Stimulated activated CD4-positive, alpha-beta T cell treated with anti-CD3 and anti-CD28 coated beads, Interleukin-2, amount 100 ng/mL, for 48 hours (primary cell): ENCODE results near the gene IFFO2.
A peak's percentile ranks its signal among the peaks of the same experiment; 100 is the strongest.

Source experiments
- DNase-seq, 2 donors: peaks; one replicate each; pipeline ENCODE4 v3.0.0-alpha.2; 2020

IFFO2 gene

GRCh38 chr1:18934205-18935000 lies 22.1 kb downstream of the IFFO2 start:
- DNase-seq = no peak

- DNase-seq = no peak
Measured at GRCh38 chr1:18932879-18933278, 23.6 kb downstream of the IFFO2 start.

GRCh38 chr1:18932387-18932786 lies 24.1 kb downstream of the IFFO2 start:
- no peak for DNase-seq

DNA sequence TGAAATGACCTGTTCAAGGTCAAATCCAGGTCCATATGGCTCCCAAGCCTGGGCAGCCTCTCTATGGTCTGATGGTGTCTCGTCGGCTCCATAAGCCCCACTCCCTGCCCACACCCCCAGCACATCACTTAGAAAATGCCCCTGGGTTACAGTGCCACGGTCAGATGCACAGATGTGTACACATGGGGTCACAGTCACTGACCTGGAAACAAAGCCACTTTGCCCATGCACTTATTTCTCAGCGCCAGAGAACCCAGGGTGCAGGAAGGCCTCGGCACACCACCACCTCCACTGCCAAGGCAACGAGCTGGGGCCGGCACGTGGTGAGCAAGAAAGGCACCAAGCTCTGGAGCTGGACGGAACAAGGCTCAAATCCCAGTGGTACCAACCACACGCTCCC lies 24.7 kb downstream of the IFFO2 start:
- no peak for DNase-seq

DNA sequence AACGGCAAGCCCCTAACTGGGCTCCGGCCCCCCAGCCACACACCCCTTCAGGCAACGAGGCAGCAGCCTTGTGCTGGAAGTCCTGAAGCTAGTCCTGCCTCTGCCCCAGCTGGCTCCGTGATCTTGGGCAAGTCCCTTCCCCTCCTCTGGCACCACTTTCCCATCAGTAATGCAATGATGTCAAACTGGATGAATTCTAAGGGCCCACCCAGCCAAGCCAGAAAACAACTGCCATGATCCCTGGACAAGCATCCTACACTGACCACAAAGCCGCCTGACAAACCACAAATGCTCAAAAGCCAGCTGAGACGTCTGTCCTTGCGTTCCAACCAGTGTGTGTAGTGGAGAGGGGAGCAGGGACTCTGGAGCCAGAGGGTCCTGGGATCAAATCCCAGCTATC lies 26.8 kb downstream of the IFFO2 start:
- DNase-seq = no peak

DNA sequence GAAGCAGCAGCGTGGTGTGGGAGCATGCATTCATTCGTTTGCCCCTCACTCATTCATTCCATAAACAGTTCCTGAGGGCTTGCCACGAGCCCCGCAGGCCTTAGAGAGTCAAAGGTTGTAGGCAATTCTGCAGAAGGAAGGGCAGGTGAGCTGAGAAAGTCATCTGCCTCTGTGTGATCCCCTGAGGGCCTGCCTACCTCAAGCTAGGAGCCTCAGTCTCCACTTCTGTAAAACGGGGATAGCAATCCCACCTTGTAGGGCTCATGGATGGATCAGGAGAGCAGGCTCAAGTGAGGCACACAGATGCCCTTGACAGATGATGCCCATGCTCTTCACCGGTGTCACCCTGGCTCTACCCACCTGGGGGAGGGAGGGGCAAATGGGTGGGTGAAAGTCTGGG lies 27.5 kb downstream of the IFFO2 start:
- no peak for DNase-seq

- no peak for DNase-seq
Measured at GRCh38 chr1:18928406-18928805, 28.1 kb downstream of the IFFO2 start.

- DNase-seq = no peak
Measured at GRCh38 chr1:18927654-18928272, 28.7 kb downstream of the IFFO2 start.

GRCh38 chr1:18927082-18927653 lies 29.3 kb downstream of the IFFO2 start:
- DNase-seq = no peak

DNA sequence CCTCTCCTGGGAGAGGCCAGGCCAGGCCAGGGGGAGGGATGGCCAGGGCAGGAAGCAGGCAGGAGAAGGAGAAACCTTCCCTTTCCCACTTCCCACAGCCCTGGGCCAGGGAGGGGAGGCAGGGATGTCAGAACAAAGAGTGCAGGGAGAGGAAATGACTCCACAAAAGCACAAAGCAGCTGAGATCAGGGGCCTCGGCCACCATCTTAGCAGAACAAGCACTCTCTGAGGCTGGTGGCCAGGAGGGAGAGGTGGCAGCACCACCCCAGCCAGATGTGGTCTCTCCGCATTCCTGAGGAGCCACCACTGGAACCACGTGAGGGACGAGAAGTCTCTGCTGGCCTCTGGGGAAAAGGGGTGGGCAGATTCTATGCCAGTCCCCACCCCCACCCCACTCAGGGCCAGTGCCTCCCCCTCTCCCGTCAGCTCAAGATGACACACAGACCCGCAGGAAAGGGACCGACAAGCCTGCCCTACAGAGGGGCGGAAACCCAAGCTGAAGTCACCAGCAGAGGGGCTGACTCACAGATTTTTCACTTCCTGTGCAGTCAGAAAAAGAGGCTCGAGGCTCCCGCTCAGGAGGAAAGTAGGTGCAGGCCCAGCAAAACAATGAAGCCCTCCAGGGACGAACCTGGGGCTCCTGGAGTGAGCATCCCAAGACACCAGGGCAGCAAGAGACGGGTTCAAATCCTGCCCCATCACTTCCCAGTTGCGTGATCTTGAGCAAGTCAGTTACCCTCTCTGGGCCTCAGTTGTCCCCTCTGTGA lies 30.0 kb downstream of the IFFO2 start:
- DNase-seq = peak; percentile 73 to 74

- no peak for DNase-seq
Measured at GRCh38 chr1:18925279-18925678, 31.2 kb downstream of the IFFO2 start.

DNA sequence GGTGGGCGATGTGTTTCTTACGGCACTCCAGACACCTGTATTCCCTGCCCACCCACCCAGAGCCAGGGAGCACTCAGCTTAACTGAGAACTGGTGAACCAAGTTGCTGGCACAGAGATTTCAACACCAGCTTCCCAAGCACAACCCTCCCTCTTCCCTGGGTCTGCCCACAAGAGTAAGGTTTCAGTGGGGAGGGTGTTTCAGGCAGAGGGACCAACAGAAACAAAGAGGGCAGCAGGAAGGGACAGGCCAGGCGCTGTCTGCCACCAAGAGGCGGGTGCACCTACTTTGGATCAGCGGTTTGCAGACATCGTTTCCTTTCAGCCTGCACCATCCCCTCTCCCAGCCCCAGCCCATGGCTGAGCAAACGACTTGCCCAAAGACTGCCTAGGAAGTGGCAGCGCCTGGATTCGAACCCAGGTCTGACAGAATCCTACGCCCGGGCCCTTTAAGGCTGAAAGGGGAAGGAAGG lies 32.2 kb downstream of the IFFO2 start:
- no peak for DNase-seq

GRCh38 chr1:18923756-18924211 lies 32.7 kb downstream of the IFFO2 start:
- no peak for DNase-seq

- DNase-seq = no peak
Measured at GRCh38 chr1:18922848-18923755, 33.4 kb downstream of the IFFO2 start.

DNA sequence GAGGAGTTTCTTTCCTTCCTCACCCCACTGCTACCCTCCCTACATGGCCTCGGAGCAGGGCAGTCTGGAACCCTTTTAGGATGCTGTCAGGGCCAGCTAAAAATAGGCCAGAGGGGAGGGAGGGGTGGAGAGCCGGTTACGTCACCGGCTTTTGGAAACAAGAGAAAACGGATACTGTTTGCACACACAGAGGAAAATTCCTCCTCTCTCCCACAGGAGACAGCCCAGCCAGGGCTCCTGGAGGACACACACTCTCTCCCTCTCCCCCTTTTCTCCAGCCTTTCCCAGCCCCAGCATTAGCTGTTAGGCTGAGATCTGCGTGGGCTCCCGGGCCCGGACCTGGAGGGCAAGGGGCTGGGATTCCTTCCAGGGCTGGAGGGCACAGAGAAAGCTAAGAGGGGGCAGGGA lies 34.2 kb downstream of the IFFO2 start:
- DNase-seq = no peak

DNA sequence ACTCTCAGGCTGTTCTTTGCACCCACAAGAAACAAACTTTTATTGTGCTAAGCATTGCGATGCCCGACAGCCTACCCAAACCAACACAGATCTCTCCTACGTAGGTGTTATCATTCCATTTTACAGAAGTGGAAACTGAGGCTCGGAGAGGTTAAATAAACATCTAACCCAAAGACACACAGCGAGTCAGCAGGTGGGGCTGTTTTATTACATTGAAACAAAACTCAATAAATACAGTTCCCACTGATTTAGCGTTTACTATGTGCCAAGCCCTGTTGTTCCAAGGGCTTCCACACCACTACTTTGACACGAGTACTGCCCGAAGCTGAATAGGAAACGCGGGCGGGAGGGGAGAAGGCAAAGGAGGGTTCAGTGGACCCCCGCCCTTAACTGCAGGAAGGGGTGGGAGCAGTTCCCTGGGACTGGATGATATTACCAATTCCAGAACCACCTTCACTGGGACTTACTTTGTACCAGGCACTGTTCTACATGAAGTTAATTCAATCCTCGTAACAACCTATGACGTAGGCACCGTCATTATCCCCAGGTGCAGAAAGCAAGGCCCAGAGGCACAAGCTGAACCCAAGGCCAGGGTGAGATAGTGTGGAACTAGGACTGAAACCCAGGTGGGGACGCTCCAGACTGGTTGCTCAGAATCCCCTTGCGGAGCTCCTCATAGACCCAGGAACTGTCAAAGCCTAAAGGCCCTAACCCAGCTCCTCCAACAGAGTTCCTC lies 34.8 kb downstream of the IFFO2 start:
- no peak for DNase-seq

- DNase-seq = no peak
Measured at GRCh38 chr1:18920931-18921330, 35.5 kb downstream of the IFFO2 start.

DNA sequence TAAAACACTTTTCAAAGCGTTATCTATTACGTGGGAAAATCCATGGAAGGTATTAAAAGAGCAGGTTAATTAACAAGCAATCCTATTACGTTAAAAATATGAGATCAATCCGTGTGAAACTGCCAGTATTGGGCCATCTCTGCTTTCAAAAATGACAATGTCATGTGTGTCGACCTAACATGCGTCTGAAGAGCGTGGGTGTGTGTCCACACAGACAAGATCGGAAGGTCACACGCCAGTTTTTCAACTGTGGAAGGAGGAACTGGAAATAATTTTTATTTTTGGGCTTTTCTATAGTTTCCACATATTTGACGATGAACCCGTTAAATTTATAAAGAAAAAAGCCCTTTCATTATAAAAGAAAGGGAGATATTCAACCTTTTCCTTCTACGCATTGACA lies 36.5 kb downstream of the IFFO2 start:
- DNase-seq = no peak

DNA sequence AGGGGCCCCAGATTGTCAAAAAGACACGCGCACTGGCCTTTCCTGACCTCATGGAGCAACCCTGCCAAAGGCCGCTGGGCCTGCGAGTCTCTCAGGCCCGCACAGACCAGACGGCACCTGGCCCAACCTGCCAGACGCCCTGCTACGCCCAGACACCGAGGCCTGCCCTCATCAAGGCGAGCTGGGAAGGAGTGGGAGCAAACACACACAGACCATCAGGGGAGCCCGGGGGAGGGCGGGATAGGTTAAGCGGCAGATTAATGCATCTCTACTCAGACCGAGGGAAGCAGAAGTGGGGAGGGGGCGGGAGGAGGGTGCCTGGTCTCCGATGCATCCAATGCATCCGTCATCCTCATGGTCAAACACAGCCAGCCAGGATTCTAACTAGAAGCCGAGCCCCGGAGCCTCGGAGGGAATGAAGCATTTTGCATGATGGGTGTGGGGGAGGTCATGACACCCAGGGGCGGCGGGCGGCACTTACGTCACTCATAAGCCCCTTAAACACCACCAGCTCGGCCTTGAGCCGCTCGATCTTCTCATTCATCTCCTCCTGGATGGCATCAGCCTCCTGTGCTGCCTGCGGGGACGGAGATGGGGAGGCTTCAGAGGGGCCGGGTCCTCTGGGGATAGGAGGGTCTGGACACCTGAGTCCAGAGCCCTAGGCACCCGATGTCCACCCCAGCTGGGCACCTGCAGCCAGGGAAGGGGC lies 37.1 kb downstream of the IFFO2 start:
- DNase-seq = no peak

DNA sequence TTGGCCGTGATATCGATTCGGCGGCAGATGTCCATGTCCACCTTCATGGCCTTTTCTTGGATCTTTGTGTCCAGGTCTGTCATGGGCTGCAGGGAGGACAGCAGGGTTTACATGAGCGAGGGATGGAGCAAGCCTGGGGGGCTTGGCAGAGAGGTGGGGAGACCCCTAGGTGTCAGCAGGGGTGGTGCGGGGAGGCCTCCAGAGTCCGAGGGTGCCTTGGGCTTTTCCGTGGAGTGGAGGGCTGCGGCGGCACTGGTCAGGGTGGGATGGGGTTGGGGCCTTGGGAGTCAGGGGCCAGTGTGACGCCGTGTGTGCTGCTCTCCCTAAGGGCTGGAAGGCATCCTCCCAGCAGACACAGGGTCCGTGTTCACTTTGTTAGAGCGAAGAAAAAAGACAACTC lies 38.1 kb downstream of the IFFO2 start:
- no peak for DNase-seq
